Measurements from ENCODE around the gene CYTH3.

The CYTH3 gene

DNA sequence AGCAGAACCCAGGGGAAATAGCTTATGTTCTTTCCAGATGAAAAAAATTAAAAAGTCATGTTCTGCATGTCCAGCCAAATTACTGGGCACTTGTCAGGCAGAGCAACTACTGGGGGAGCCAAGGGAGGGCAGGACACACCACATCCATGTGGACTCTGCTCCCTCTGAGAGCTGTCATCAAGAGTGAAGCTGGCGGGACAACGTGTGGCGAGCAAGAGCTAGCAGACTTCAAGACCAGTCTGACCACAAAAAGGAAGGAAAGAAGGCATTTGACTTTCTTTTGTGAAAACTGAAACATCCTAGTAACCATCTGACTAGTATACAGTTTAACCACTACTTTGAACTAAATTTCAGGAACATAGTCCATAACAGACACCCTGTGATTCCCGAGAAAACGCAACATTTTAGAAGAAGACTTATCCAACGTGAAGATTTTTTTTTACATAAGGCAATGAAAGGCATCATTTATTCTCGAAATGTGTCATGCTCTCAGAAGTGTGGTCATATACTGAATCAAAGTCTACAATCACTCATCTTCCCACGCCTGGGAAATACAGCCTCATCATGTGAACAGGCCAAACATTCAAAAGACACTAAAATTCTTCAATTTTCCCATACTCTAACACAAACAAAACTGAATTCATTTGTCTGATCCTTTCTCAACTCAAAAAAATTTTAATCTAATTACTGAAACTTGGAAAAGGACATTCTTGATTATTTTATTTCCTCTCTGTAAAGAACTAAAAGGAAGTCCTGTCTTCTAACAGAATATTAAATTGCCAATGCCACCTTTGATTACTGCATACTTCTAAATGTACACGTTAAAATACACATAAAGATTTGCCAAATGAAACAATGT is 15.5 kb downstream of the CYTH3 start:
- DNase-seq (ENCODE audit: low spot score) = no peak

DNA sequence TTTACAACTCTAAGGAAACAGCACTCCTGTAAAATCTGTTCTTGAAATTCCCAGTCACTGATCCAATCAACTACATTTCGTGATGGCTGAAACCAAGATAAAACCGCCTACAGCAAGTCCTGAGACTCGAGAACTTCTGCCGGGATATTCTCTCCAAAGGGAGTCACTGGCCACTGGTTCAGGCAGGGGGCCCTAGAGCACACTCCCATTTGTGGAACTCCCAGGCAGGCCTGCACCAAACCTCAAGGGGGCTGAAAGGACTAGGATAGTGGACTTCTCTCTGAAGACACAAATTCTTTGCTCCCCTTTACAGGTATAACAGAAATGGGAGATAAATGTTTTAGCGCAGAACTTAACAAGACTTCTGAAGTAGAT is 16.3 kb downstream of the CYTH3 start:
- no peak for DNase-seq (ENCODE audit: low spot score)

GRCh38 chr7:6254866-6255265 is 17.6 kb downstream of the CYTH3 start:
- DNase-seq (ENCODE audit: low spot score) = no peak

GRCh38 chr7:6252748-6253147 is 19.7 kb downstream of the CYTH3 start:
- no peak for DNase-seq (ENCODE audit: low spot score)

GRCh38 chr7:6252341-6252746 is 20.1 kb downstream of the CYTH3 start:
- DNase-seq (ENCODE audit: low spot score) = no peak

GRCh38 chr7:6251653-6252052 is 20.8 kb downstream of the CYTH3 start:
- DNase-seq (ENCODE audit: low spot score) = no peak

DNA sequence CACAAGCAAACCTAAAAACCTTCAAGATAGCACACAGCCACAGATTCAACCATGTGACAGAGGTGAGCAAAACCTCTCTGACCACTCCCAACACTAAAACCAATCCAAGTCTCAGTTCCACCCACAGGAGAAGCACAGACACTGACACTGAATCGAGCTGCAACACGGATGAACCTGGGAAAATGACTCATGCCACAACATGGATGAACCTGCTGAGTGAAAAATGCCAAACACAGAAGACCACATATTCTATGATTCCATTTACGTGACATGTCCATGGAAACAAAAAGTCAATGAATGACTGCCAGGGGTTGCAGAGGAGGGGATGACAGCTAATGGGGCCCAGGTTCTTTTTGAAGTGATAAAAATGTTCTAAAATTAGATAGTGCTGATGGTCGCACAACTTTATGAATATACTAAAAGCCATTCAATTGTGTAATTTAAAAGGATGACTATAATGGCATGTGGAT is 22.0 kb downstream of the CYTH3 start:
- no peak for DNase-seq (ENCODE audit: low spot score)

DNA sequence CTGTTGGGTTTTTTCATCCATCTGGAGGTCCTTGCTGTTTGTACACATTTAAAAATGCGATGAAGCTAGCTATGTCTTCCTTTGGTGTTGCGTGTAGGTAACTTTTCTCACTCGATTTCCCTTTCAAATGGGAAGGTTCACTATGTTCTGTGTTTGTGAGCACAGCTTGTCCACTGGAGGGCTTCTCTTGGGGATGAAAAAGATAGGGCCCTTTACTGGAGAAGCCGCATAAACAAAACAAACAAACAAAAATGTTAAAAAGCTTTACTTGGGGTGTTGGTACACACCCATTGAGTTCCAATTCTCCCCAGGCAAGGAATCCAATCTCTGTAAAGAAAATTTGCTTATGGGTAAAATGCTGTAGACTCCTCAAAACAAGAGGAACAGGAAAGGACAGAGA is 23.4 kb downstream of the CYTH3 start:
- DNase-seq (ENCODE audit: low spot score) = no peak

GRCh38 chr7:6248581-6248980 is 23.8 kb downstream of the CYTH3 start:
- DNase-seq (ENCODE audit: low spot score) = no peak

DNA sequence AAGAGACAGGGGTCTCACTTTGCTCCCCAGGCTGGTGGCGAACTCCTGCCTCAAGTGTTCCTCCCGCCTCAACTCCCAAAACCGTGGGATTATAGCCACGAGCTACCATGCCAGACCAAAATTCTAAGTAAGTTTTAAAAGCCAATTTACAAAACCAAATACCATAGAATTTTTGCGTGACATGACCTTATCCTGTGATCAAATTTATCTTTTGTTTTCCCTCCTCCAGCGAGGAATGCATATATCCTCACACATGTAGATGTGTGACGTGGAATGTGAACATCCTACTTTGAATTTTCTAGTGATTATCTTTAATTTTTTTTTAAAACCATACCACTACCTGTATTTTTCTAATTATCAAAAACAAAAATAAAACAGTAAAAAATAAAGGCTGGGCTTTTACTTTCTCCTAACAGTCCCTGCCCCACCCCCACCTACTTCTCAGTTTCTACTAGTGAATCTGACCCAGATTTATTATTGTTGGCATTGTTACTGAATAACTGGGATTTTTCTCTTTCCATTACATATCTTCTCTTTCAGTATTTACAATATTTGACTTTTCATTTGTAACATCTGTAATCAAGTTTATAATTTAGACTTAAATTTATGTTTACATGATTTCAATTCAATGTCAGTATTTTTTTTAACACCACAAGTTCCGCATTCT is 26.0 kb downstream of the CYTH3 start:
- DNase-seq (ENCODE audit: low spot score) = no peak

- DNase-seq (ENCODE audit: low spot score) = no peak
Measured at GRCh38 chr7:6244021-6244420, 28.4 kb downstream of the CYTH3 start.

DNA sequence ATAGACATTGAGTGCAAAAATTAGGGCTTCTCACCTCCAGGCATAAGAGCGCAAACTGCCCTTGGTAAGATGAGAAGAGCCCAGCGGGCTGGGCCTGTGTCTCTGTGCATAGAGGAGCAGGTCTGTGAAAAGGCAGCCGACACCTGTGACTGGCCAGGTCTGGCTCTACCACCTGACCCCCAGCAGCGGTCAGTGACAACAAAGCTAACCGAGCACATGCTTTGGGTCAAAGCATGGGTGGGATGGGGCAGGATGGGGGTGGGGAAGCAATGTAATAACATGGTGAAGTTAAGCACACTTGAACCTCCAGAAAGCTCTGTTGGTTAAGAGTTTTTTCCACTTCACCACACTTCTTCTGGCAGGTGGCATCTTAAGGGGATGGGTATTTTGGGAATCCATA is 29.3 kb downstream of the CYTH3 start:
- DNase-seq (ENCODE audit: low spot score) = no peak

GRCh38 chr7:6242561-6242960 is 29.9 kb downstream of the CYTH3 start:
- no peak for DNase-seq (ENCODE audit: low spot score)

DNA sequence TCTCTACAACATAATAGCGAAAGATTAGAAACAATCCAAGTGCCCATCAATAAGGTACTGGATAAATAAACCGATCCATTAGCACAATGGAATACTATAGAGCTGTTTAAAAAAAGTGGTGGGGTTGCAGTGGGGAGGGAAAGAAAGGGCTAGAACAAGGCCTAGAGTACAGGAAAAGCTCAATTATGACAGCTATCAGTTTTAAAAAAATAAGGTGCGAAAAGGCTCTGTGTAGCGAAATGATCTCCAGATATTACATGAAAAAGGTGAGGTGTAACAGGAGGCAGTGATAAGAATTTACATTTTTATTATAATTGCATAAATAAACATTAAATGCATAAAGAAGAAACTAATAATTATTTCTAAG is 30.8 kb downstream of the CYTH3 start:
- DNase-seq (ENCODE audit: low spot score) = no peak

GRCh38 chr7:6238309-6238925 is 34.0 kb downstream of the CYTH3 start:
- DNase-seq (ENCODE audit: low spot score) = no peak

GRCh38 chr7:6237730-6238129 is 34.7 kb downstream of the CYTH3 start:
- DNase-seq (ENCODE audit: low spot score) = no peak

DNA sequence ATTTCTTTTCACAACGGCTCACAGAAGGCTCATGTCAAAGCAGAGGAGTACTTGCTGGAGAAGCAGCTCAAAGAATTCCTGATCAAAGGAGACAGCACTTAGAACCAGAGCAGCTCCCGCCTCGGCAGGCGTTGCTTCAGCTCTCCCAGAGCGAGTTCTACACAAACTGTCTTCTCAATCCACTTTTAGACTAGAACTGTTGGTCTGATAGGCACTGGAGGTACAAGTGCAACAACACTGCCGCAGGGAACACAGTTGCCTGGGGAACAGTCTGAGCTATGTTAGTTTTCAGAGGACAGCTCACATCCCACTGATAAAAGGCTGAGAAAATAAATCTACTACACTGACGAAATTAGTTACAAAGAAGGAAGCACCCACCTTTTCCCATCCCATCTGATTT is 35.4 kb downstream of the CYTH3 start:
- DNase-seq (ENCODE audit: low spot score) = no peak

DNA sequence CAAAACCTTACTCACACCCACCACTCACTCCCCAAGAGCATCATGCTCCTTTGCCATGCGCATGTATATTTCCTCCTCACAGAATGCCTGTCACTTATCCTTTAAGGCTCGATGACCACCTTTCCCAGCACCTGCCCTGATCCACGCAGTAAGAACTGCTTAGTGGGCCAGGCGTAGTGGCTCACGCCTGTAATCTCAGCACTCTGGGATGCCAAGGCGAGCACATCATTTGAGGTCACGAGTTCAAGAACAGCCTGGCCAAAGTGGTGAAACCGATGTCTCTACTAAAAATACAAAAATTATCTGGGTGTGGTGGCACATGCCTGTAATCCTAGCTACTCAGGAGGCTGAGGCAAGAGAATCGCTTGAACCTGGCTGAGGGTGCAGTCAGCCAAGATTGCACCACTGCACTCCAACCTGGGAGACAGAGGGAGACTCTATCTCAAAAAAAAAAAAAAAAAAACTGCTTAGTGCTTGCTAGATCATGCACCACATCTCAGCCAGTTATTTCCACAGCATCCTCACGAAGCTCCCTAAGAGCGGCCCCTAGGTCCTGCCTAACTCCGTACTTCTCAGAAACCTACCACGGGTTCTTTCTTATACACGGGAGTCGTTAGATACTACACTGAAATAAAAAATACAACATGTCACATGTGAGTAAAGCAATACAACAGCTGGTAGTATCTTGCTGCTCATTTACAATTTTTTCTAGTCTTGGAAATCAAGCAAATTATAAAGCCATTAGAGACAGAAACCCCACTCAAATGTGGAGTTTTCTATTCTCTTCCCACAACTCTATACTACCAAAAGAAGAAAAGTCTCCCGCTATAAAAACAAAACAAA is 37.2 kb downstream of the CYTH3 start:
- no peak for DNase-seq (ENCODE audit: low spot score)

DNA sequence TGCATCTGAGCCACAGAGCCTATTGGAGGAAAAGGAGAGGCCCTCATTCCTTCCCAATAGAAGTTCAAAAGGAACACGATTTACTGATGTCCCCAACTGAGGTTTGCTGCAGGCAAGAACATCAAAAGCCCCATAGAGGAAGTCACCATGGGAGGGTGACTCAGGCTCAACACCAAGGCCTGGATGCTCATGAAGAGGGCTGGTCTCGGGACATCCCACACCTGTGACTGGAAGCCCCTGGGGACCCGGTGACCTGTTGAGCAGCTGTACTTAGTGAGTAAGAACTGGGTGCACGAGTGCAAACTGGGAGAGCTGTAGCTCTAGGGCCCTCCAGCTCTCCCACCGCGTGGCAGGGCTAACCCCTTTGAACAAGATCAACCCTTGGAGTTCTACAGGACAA is 38.0 kb downstream of the CYTH3 start:
- no peak for DNase-seq (ENCODE audit: low spot score)

DNA sequence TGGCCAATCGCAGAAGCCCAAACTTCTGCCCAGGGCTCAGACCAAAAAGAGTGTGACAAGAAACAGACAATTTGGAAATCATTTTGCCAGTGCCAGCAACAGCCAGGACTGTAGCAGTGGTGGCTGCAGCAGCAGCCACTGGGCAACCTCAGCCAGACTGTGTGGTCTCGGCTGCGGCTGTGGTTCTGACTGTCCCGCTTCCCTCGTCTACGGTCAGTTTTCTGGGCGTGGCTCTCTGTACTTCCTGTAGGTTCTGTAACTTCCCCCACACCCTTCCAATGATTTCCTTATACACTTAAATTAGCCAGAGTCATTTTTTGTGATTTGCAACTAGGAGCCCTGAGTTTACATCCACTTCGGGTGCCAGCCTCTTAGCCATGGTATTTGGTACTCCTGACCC is 39.9 kb downstream of the CYTH3 start:
- no peak for DNase-seq (ENCODE audit: low spot score)

GRCh38 chr7:6232116-6232515 is 40.3 kb downstream of the CYTH3 start:
- DNase-seq (ENCODE audit: low spot score) = no peak

DNA sequence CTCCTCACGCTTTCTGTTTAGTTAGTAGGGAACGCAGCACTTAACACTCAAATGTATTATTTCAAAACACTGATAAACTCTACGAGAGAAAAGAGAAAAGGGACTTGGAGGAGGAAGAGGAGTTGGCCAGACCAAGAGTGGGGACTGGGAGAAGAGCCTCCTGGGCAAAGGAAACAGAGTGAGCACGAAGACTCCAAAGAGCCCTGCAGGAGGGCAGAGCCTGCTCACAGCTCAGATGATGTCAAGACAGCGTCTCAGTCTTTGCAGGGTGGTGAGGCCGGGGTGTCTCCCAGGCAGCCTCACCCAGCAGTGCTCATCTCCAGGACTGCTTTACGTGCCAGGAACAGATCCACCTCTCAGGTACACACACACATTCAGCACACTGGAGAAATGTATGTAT is 41.2 kb downstream of the CYTH3 start:
- no peak for DNase-seq (ENCODE audit: low spot score)
